GM21737 (cell line): ENCODE results near the gene SHH.

Experiments used
- ATAC-seq: cut with Tn5 transposase; IDR thresholded peaks from one replicate; pipeline ENCODE4 v1.9.1; 2021; ENCODE audit warnings: mild to moderate bottlenecking, moderate library complexity; ENCODE audit not compliant: unreplicated experiment

The SHH gene

DNA sequence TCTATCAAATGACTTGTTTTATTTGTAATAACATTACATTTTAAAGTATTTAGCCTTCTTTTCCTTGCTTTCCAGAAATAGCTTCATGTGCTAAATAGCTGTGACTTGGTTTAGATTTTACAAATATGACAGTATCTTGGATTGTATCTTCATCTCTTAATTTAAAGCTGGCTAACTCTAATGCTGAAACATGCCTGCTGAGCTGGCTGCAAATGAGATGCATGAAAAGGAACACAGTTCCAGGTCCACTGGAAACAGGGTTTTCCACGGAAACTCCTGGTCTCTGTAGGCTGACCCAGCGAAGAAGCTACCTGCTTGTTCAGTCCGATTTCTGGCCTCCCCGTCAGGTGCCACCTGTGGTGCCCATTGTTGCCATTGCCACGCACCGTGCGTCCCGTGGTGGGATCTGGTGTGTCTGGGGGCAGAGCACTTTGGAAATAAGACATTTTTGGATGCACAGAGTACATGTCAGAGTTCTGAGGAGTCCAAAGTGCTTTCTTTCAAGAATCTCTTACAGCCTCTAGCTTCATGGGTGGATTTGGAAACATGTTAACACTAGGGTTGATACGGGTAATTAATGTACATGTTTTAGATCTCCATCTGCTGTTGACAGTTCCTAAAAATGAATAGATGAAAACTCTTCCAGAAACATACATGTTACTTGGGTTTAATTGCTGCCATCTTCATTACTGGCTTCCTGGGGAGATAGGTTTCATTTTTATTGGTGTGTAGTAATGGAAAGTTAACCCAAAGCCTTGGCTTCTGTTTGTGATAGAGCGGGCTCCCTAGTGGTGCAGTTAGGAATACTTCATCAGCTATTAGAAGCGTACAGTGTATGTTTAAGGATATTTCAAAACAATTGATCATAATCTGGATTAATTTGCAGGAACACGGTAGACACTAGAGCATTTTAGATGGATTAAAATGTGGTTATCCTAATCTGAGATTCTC, 45.0 kb downstream of the SHH start:
- ATAC-seq: no peak

DNA sequence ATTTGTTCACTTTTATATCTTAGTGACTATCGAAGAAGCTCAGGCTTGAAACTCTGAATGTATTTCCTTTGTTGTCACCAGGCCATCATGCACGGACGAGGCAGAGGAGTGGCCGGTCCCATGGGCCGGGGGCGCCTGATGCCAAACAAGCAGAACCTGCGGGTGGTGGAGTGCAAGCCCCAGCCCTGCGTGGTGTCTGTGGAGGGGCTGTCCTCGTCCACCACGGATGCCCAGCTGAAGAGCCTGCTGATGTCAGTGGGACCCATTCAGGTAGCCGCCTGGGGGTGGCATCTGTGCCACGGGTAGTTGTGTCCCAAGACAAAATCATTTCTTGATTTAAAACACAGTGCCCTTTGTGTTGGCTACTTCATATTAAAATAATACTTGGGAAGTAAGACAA, 45.9 kb downstream of the SHH start:
- no peak for ATAC-seq

DNA sequence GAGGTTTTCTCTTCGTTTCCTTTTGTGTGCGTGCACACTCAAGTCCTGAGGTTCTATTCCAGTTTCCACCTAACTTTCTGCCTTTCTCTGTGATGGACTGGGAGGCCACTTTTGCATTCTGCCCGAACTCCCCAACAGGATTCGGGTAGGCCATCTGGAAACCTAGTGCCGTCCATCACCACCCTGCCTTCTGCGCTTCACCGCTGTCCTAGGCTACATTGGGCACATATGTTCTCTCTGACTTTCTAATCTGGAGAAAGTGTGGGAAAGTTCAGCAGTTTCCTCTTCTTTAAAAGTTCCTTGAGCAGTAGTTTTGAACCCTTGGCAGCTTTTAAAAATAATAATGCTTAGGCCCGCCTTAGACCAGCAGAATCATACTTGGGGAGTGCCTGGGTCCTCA, 46.8 kb downstream of the SHH start:
- no peak for ATAC-seq

DNA sequence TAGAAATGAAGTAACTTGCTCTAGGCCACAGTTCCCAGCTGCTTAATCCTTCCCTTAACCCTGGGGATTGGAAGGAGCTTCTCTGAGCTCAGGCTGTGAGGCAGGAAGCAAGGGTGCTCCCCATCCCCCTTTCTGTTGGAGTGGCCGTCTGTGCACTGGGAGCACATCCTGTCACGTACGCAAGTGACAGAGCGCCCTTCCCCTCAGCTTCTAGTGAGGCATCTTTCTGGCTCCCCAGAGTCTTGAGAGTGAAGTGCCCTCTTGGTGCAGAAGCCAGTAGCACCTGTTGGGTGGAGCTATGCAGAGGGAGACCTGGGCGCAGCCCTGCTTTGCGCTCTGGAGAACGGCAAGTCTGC, 47.8 kb downstream of the SHH start:
- ATAC-seq: peak; percentile 51

DNA sequence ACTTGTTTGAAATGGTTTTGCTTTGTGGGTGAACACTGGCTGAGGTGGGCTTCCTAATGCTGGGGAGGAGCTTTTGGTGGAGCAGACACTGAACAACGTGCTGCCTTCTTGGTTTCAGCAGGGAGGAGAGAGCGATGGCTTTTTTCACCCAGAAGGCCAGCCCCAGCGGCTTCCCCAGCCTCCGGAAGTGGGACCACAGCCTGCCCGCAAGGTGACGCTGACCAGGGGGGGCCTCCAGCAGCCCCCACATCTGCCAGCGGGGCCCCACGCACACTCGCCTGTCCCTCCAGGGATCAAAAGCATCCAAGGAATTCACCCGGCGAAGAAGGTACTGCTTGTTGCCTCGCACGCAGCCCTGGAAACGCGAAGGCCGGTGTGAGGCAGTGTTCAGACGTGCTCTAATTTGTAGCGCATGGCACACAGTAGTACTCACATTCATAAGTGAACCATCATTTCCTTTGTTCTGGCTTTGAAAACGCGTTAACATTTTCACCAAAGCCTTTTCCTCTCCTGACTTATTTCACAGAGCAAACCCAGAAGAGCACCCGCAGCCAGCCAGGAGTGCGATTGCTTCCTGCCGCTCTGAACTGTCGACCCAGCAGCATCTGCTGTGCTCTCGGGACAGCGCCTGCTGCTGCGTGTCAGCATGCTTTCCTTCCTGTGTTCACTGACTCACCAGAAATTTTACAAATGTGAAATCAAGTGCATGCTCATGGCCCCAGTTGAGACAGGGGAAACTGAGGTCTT, 48.4 kb downstream of the SHH start:
- peak; percentile 70 for ATAC-seq

DNA sequence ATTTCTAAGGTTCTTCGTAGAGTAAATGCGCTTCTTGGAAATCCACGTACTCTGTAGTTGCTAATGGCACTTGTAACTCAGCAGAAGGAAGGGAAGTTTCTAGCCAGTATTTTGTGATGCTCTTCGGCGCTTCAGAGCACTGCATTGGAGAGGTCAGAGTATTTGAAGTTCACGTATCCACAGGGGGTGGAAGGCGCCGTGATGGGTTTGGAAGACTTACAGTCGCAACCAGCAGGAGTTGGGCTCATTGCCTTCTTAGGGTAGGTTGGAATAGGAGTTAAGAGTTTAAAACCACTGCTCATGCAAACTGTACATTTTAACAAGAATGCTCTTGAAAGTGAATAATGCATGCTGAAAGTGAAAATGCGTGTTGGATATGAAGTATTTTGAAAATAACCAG, 49.1 kb downstream of the SHH start:
- ATAC-seq: no peak

DNA sequence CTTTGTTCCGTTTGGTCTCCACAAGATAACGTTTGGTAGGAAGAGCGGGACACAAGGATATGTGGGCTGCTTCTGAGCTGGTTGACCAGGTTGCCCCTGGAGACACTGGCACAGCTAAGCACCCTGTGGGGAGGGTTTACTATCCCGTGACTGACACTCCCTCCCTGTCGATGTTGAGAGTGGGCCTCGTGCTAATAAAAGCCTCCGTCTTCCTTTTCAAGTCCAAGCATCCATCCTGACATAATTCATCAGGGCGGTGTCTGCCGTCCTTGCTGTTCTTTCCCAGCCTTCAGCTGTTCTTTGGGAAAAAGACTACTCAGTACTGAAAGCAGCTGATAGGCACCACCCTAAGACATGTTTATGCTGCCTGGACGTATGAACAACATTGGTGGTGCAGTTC, 49.6 kb downstream of the SHH start:
- ATAC-seq: no peak

DNA sequence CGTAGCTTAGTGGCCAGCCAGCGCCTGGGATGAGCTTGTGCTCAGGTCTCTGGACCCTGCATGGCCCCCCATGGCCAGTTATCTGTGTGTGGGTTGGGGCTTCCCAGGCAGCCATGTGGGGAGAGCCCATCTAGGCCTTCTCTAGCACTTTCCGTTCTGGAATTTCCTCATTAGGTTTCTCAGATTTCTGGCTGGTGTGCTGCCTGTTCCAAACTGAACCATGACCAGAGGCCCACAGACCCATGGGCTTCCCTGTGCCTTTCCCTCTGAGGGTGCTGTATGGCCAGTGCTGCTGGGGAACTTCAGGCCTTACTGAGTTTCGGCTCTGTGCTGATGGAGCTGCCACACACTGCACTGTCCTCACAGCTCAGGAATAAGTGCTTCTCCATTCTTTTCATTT, 50.2 kb downstream of the SHH start:
- ATAC-seq: no peak

DNA sequence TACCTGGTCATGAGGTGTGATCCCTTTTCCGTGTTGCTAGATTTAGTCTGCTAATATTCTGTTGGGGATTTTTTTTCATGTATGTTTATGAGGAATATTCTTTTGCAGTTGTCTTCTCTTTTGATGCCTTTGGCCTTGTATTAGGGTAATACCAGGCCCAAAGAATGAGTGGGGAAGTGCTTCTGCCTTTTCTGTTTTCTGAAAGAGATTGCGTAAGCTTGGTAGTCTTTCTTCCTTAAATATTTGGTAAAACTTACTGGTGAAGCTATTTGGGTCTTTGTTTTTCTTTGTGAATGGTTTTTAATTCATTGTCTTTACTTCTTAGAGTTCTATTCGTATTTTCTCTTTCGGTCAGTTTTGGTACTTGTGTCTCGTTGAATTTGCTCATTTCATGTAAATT, 51.1 kb downstream of the SHH start:
- ATAC-seq: no peak

DNA sequence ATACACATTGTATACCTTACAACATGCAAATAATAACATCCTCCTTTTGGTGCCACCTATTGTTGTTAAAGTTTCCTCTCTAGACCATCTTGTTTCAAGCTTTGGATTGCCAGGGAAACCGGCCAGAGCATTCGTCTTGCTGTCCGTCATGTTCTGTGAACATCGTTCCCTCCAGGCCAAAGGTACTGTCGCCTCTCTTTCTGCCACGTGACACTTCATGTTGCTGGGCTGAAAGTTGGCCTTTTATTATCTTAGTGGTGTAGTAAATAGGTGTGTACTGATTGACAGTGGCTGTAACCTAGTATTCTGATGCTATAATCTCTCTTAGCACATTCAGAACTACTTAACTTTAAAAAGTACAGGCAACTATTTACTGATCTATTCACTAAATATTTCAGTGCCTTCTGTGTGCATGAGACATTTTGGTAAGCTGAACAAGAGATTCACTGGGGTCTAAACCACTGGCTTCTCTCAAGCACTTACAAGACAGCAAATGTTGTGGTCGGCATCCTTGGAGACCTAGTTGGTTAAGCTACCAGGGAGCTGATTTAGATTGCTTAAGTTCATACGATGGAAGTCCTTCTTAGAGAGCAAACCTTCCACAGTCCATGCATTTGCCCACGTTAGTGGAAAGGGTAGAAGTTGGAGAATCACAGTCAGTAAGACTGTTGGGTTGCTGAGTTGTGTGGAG, 52.4 kb downstream of the SHH start:
- ATAC-seq: no peak

DNA sequence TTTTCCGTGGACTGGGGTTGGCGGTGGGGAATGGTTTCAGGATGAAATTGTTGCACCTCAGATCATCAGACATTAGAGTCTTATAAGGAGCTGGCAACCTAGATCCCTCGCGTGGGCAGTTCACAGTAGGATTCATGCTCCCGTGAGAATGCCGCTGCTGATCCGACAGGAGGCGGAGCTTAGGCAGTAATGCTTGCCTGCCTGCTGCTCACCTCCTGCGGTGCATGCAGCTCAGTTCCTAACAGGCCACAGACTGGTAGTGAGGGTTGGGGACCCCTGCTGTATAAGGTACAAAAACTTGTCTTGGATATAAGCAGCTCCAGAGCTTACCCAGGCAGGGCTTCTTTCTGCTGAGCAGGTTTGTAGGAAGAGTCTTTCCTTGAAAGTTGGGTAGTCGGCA, 53.9 kb downstream of the SHH start:
- no peak for ATAC-seq

DNA sequence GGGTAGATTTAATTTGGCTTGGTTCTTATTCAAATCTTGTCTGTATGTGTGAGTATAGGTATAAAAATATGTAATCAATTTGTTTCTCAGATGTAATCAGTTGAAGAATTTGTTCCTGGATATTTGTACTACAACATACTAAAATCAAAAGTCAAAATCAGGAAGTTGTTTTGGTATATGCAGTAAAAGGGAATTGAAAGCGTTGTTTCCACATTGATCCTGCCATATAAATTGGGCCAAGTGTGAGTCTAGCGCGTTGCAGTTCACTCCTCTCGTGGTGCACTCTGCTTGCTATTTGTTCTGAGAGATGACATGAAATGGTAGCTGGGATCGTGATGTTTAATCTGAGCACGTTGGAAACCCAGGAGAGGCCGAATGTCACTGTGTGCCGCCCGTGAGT, 55.9 kb downstream of the SHH start:
- no peak for ATAC-seq

DNA sequence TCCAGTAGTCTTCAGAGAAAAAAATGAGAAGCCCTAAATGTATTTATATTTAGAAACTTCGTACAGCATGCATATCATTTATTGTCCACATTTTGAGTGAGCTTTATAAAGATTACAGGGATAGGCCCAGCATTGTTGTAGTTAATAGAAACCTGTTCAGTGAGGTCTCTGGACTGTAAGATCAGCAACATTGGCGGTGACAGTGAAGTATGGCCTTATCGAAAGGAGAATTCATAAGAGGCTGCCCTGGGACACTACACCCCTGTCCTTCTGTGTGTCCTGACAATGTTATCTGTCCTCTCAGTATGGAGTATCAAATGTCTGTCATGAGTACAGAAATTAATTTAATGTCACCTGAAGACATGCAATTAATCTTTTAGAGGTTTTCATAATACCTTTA, 57.2 kb downstream of the SHH start:
- no peak for ATAC-seq

DNA sequence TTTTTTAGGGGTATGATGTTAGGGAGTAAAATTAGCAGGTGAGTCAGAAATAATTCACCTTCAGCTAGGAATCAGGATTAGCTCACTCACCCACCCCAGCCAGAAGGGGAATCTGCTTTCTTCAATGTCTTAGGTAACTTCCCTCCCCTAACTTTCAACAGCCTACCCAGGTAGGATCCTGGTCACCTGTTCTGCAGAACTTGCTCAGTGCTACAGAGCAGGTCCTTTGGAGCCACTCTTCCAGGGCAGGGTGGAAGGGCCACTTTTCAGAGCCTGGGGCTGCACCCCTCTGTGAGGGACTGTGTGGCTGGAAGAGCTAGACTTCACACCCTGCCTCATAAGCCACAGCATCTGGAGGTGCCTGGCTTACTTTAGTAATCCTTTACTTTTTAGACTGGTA, 58.1 kb downstream of the SHH start:
- no peak for ATAC-seq

DNA sequence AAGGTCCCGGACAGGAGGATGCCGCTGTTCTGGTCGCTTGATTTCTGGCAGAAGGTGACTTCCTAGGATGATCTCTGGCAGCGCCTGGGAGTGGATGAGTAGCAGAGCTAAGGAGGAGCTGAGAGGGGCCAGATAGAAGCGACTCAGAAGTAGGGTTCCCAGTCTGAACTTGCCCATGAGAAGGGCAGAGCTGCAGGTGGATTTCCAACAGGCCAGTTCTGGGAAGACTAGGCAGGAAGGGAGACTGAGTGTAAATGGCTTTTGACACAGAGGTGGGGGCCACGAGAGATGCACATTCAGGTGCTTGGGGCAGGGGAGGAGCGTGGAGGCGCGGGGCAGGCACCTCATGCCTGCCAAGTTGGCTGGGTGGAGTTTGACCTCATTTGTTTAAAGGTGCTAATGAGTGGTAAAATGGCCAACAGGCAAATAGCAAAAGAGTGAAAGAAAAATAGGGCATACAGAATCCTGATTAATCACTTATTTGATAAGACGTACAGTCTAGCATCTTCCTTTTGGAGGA, 58.8 kb downstream of the SHH start:
- no peak for ATAC-seq

DNA sequence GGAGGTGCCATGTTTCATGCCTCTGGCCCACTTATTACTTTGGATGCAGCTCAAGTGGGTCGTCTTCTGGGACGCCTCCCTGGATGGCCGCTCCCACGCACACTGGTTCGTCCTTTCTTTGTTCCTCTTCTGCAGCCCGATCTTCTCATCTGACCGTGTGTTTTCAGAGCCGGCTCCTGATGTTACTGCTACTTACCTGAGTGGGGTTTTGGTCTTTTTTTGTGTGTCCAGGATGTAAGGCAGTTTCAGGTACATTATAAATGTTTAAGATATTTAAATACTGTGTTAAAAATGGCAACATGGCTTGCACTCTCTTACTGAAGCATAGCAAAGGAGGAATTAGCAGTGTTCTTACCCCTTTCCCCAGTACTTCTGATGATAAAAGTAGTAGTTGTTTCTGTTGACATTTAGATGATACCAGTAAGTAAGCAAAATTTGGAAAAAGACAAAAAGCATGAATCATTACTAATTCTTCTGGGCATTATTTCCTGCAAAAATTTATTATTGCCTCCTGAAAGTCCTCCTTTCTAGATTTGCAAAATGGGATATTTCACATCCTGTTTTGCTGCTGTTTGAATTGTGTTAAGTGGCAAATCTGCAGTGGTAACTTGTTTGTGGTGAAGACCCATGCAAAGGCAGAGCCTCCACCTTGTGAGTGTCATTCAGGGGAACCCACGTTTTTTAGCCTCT, 59.4 kb downstream of the SHH start:
- no peak for ATAC-seq

DNA sequence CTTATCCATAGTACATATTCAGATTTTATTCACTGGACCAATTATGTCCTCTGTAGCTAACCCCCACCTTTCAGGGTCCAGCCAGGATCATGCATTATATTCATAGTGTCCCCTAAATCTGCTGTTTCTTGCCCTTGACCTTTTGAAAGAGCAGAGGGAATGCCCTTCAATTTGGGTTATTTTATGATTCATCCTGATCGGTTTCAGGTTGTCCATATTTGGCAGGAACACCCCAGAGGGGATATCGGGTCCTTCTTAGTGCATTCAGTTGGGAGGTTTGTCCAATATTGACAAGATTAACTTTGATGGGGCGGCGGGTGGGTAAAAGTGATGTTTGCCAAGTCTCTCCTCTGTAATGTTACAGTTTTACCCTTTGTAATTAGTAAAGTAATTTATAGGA, 60.9 kb downstream of the SHH start:
- no peak for ATAC-seq

DNA sequence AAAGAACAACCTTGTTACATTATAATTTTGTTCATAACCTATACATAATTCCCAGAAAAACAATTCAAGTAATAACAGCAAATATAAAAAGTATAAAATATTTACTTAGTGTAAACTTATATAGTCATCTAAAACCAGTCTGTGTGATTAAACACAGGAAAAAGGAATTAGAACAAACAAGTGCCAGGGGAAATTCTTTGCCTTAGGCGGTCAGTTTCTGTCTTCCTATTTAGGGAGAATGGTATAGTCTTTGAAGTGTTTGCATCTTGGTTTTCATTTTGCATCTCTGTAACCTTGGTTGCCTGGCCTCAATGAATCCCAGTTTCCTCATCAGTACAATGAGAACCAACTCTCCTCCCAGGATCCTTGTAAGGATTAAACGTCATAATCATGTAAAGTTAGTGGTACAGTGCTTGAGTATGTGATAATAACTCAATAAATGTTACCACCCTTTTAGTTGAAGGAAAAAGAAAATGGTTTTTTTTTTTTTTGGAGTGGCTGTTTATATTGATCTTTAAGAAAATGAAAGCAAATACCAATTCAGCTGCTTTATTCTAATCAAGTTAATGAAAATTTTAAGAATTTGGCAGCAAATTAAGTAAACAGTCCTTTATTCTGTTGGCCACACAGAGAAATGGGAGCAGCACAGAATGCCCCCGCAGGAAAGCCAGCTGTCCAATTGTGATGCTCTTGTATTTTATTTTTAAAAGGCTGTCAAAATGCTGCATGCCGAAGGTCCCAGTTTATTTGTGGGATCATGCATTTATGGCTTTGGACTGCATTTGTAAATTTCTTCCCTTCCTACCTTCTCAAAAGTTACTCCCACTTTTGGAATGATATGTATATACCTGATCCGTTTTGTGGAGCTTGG, 61.8 kb downstream of the SHH start:
- ATAC-seq: no peak
